UCSD-AML1 (cell line): ENCODE results near the gene PLEKHA7.

Source experiments
- DNase-seq: peaks from one replicate; lab custom pipeline; 2025; ENCODE audit not compliant: unreplicated experiment; lab: John Stamatoyannopoulos, UW

Gene PLEKHA7

GRCh38 chr11:16793009-16793408 lies 221.2 kb downstream of the PLEKHA7 start:
- no peak for DNase-seq

GRCh38 chr11:16792426-16792825 lies 221.8 kb downstream of the PLEKHA7 start:
- no peak for DNase-seq

- DNase-seq, result peak; percentile 45
Observed at GRCh38 chr11:16791191-16791961, 222.8 kb downstream of the PLEKHA7 start.

GRCh38 chr11:16790486-16791190 lies 223.6 kb downstream of the PLEKHA7 start:
- DNase-seq, result peak; percentile 31

- no peak for DNase-seq
Observed at GRCh38 chr11:16789560-16790485, 224.4 kb downstream of the PLEKHA7 start.

GRCh38 chr11:16789063-16789420 lies 225.2 kb downstream of the PLEKHA7 start:
- no peak for DNase-seq

GRCh38 chr11:16788141-16789062 lies 225.8 kb downstream of the PLEKHA7 start:
- DNase-seq, result peak; percentile 79

GRCh38 chr11:16787035-16787742 lies 227.0 kb downstream of the PLEKHA7 start:
- DNase-seq, result no peak

- DNase-seq, result no peak
Observed at GRCh38 chr11:16786131-16786530, 228.1 kb downstream of the PLEKHA7 start.

- peak; percentile 57 for DNase-seq
Observed at GRCh38 chr11:16785520-16786128, 228.6 kb downstream of the PLEKHA7 start.

GRCh38 chr11:16784666-16785065 lies 229.5 kb downstream of the PLEKHA7 start:
- DNase-seq, result no peak

GRCh38 chr11:16784097-16784496 lies 230.1 kb downstream of the PLEKHA7 start:
- no peak for DNase-seq

GRCh38 chr11:16783321-16783801 lies 230.9 kb downstream of the PLEKHA7 start:
- no peak for DNase-seq

GRCh38 chr11:16781936-16782919 lies 232.0 kb downstream of the PLEKHA7 start:
- DNase-seq, result no peak

- DNase-seq, result no peak
Observed at GRCh38 chr11:16780698-16781550, 233.3 kb downstream of the PLEKHA7 start.

GRCh38 chr11:16780146-16780545 lies 234.1 kb downstream of the PLEKHA7 start:
- DNase-seq, result no peak

GRCh38 chr11:16779436-16779835 lies 234.8 kb downstream of the PLEKHA7 start:
- peak; percentile 46 for DNase-seq
